Ovary (tissue), 9 donors: ENCODE results near the gene MBD3. TPM values are rescaled to one million over a fixed set of nuclear protein-coding genes. Genes with fewer than 3 reads are reported as not detected.

Experiments
- DNase-seq, 5 donors: peaks; one replicate each; pipeline ENCODE4 v3.0.0-alpha.2; 2019 to 2020
- H3K27ac ChIP-seq, 2 donors: fragments of 200-600 bp; one replicate each; pipeline versions ENCODE4 v1.5.1 to v1.8.0; 2019 to 2022
- H3K27me3 ChIP-seq: fragments of 200-600 bp; one replicate; pipeline ENCODE4 v1.8.0; 2022
- H3K36me3 ChIP-seq: fragments of 200-600 bp; sonication (generic); one replicate; pipeline ENCODE4 v1.5.1; 2019
- H3K4me1 ChIP-seq: one replicate; pipeline ENCODE4 v1.8.1; 2013; ENCODE audit warnings: mild to moderate bottlenecking, moderate library complexity; ENCODE audit not compliant: insufficient read depth
- H3K4me3 ChIP-seq: fragments of 200-600 bp; sonication (generic); one replicate; pipeline ENCODE4 v1.5.1; 2017
- H3K9me3 ChIP-seq, 2 donors: fragments of 200-600 bp in 1 of 2; sonication (generic) in 1 of 2; one replicate each; pipeline versions ENCODE4 v1.5.1 to v1.8.1; 2013 to 2019; ENCODE audit warnings: mild to moderate bottlenecking in 1 of 2, moderate library complexity in 1 of 2
- EP300 ChIP-seq: sonication (generic); formaldehyde crosslinking; IDR thresholded peaks from one replicate; pipeline ENCODE4 v1.6.1; 2017; ENCODE audit warnings: antibody characterized with exemption
- POLR2A ChIP-seq: fragments of 450-650 bp; IDR thresholded peaks from one replicate; pipeline ENCODE4 v1.6.1; 2017; ENCODE audit warnings: antibody characterized with exemption, mild to moderate bottlenecking, moderate library complexity
- WGBS, 3 donors: extraction: QIAGEN DNeasy Blood & Tissue Kit in 1 of 3; methylation state at CpG; one replicate each; pipeline versions ENCODE4 v1.1.5 to v1.1.7; 2013 to 2017; 5-methylcytosine and 5-hydroxymethylcytosine counted together
- intact Hi-C, 4 donors: fragments of 100-400 bp; cut with DNase I; formaldehyde crosslinking; loops; one replicate each; pipeline versions ENCODE4 v1.11.0 to v1.15.1; 2022 to 2023
- polyA plus RNA-seq, 2 donors: library from polyadenylated mRNA; stranded (reverse); fragments of 200-250 nt in 1 of 2; fragments of 350-450 nt in 1 of 2; fragmentation: Illumina TruSeq in 1 of 2; extraction: RNeasy Lipid Tissue Mini Kit (QIAGEN cat#74804) in 1 of 2; gene quantifications; one replicate each; pipeline ENCODE4 v1.2.3, GENCODE V29; 2013 to 2014
- total RNA-seq, 7 donors: library from RNA; depleted of rRNA in 2 of 7; stranded (reverse); fragments of >200 nt in 2 of 7; fragmentation: NEBNext Ultra II Directional in 3 of 7; extraction: Animal tissue kit (Norgen Biotek cat#: 25700) in 3 of 7; gene quantifications; one replicate each; pipeline versions ENCODE4 v1.1.0 to v1.2.4, GENCODE V29; 2016 to 2023
- TF ChIP-seq, protein P1 (sequence below), 3 donors: fragments of 450-650 bp in 2 of 3; fragments of 200-600 bp in 1 of 3; IDR thresholded peaks; one replicate each; pipeline versions ENCODE4 v1.5.1 to v1.8.0; 2016 to 2022; ENCODE audit warnings: antibody characterized with exemption in 3 of 3, mild to moderate bottlenecking in 1 of 3
- donor health status: DM: no; HTN: no; CAD: no; lungs with moderate emphysema.
- donor health status: DM: no; HTN: no; CAD: no.
- donor health status: Bipolar disorder and iron deficiency.
- donor health status: DM: yes; HTN: yes; CAD: no.
- donor health status: DM: no; HTN: no; CAD: no.
- donor health status: DM: yes; HTN: yes; CAD: no.

The MBD3 gene
- total and polyA plus RNA-seq, 9 donors = 2.1 to 94.7 (median 74.3) TPM

DNA sequence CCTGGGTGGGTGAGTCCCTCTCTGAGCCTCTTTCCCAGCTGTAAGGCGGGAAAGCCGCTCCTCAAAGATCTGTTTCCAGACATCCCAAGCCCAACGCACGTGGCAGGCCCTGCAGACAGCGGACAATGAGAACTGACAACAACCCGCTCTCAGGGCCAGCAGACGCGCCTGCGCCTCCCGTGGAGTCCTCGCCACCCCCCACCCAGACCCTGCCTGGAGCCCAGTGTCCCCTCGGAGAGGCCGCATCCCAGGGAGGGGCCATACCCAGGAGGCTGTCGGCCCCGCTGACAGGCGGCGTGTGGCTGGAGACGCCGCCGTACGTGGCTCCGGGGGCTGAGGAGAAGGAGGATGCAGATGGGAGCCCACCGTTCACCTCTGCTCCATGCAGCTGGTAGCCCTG lies 28.9 kb upstream of the MBD3 start:
- TF ChIP-seq POLR2A (no peak), EP300 (no peak)
- TF ChIP-seq, protein P1, sequence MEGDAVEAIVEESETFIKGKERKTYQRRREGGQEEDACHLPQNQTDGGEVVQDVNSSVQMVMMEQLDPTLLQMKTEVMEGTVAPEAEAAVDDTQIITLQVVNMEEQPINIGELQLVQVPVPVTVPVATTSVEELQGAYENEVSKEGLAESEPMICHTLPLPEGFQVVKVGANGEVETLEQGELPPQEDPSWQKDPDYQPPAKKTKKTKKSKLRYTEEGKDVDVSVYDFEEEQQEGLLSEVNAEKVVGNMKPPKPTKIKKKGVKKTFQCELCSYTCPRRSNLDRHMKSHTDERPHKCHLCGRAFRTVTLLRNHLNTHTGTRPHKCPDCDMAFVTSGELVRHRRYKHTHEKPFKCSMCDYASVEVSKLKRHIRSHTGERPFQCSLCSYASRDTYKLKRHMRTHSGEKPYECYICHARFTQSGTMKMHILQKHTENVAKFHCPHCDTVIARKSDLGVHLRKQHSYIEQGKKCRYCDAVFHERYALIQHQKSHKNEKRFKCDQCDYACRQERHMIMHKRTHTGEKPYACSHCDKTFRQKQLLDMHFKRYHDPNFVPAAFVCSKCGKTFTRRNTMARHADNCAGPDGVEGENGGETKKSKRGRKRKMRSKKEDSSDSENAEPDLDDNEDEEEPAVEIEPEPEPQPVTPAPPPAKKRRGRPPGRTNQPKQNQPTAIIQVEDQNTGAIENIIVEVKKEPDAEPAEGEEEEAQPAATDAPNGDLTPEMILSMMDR (IDR thresholded peaks at IDR 0.05) = no peak
- Histone ChIP-seq H3K27ac (no peak overlapping the region), H3K27me3 (no peaks in the 10 kb centered on the region), H3K36me3 (no peaks in the 10 kb centered on the region), H3K4me3 (no peak overlapping the region), H3K9me3 (no peaks in the 10 kb centered on the region), H3K4me1 (no peaks in the 10 kb centered on the region)
- no peak for DNase-seq
- intact Hi-C loops = no loop called here
- 88 to 95% (median 89%) methylated on average over 23 of the region's 23 CpGs for WGBS, 3 donors

DNA sequence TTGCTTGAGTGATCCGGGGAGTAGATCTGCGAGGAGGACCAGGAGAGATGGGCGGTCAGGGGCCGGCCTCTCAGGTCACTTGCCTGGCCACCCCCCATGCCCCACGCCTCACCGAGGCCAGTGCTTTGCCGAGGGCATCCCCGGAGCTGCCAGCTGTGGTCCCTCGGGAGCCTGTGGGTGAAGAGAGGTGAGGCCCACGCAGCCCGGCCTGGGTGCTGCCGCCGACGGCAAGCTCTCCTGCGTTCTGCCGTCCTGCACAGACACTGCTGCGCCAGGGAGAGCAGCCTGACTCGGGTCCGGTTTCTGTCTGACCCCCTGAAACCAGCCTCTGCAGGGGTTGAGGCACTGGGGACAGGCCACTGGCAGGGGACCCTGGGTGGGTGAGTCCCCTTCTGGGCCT lies 28.4 kb upstream of the MBD3 start:
- H3K9me3 ChIP-seq = no peaks in the 10 kb centered on the region
- DNase-seq = no peak
- H3K27ac ChIP-seq = no peak overlapping the region
- H3K36me3 ChIP-seq = no peaks in the 10 kb centered on the region
- 78 to 90% (median 86%) methylated on average over 15 to 19 of the region's 19 CpGs for WGBS, 3 donors
- TF ChIP-seq POLR2A (no peak), EP300 (no peak)
- TF ChIP-seq, protein P1 (IDR thresholded peaks at IDR 0.05) = no peak
- H3K4me1 ChIP-seq = no peaks in the 10 kb centered on the region
- no peak overlapping the region for H3K4me3 ChIP-seq
- H3K27me3 ChIP-seq = no peaks in the 10 kb centered on the region
- intact Hi-C loops = no loop called here

DNA sequence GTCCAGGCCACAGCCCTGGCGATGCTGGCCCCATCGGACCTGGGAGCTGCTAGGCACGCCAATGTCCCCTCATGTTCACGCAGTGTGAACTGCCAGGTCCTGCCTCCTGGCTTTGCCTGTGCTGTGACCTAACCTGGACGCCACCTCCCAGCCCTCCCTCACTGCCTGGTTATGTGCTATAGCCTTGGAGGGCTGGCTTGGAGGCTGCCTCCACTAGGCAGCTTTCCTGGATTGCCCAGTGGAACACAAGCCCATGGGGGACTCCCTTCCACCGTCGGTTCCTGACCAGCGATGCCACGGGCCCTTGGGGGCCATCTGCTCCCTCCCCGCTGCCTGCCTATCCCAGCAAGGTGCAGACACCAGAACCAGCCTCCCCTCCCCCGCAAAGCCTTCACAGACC lies 27.8 kb upstream of the MBD3 start:
- Histone ChIP-seq H3K9me3 (no peaks in the 10 kb centered on the region), H3K4me3 (no peak overlapping the region), H3K4me1 (no peaks in the 10 kb centered on the region), H3K27ac (no peak overlapping the region), H3K27me3 (no peaks in the 10 kb centered on the region), H3K36me3 (no peaks in the 10 kb centered on the region)
- DNase-seq = no peak
- TF ChIP-seq EP300 (no peak), POLR2A (no peak)
- TF ChIP-seq, protein P1 (IDR thresholded peaks at IDR 0.05) = no peak
- WGBS, 3 donors = 87 to 93% (median 88%) methylated on average over 11 of the region's 11 CpGs
- intact Hi-C loops = no loop called here

DNA sequence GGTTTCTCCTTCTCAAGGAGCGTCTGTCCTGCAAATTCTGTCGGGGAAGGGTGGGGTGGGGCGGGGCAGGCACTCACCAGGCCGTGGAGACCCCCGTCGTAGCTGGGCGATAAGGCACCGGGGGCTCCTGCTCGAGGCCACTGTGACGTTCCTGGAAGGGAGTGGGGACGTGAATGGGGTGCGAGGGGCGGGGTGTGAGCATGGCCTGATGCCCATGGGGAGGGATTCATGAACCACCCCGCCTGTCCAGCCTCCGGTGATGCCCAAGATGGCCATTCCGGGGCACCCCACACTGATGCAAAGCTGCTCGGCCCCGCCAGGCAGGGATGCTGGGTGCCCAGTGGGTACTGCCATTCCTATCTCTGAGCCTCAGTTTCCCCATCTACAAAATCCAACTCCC lies 27.0 kb upstream of the MBD3 start:
- TF ChIP-seq, protein P1 (IDR thresholded peaks at IDR 0.05) = no peak
- no peak for TF ChIP-seq POLR2A
- TF ChIP-seq EP300 = no peak
- Histone ChIP-seq H3K9me3 (no peaks in the 10 kb centered on the region), H3K4me1 (no peaks in the 10 kb centered on the region), H3K4me3 (no peak overlapping the region), H3K27me3 (no peaks in the 10 kb centered on the region), H3K27ac (no peak overlapping the region), H3K36me3 (no peaks in the 10 kb centered on the region)
- DNase-seq = no peak
- intact Hi-C loops = no loop called here
- WGBS, 3 donors = 84 to 89% (median 87%) methylated on average over 18 of the region's 18 CpGs

DNA sequence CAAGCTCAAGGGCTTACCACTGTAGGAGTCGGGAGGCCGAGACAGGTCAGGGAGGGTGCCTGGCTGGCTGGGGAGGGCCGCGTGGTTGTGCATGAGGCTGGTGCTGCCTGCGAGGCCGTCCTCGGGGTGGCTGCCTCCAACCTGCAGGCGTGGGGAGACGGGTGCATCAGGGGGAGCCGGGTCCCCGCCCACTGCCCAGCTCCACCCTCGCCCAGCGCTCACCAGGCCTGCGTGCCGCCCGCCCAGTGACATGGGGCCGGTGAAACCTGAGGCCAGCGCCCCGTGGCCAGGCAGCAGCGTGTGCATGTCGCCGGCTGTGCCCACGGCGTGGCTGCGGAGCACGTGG lies 26.4 kb upstream of the MBD3 start:
- TF ChIP-seq, protein P1 (IDR thresholded peaks at IDR 0.05) = no peak
- TF ChIP-seq POLR2A (no peak), EP300 (no peak)
- H3K4me1 ChIP-seq = no peaks in the 10 kb centered on the region
- intact Hi-C loops = no loop called here
- 88 to 93% (median 91%) methylated on average over 13 to 26 of the region's 26 CpGs for WGBS, 3 donors
- H3K36me3 ChIP-seq = no peaks in the 10 kb centered on the region
- no peak overlapping the region for H3K27ac ChIP-seq
- no peak for DNase-seq
- no peaks in the 10 kb centered on the region for H3K9me3 ChIP-seq
- no peak overlapping the region for H3K4me3 ChIP-seq
- no peaks in the 10 kb centered on the region for H3K27me3 ChIP-seq
